ENCODE measurements around the gene MYO9B. TPM values are rescaled to one million over a fixed set of nuclear protein-coding genes. Genes with fewer than 3 reads are reported as not detected.

The MYO9B gene
- total and polyA plus RNA-seq, 2 of the 13 experiments (the other 11 are each of a cell fraction or from before 2014, with no cell fraction given), result 18.0 to 18.3 TPM

- TF ChIP-seq JDP2 (CRISPR knock-in tag; IDR thresholded peaks at IDR 0.05; ENCODE audit: borderline replicate concordance) (no peak), SOX5 (CRISPR knock-in tag; IDR thresholded peaks at IDR 0.05; ENCODE audit: borderline replicate concordance) (0 out of 2 replicates have a peak, but pooled peaks have one; percentile 27), ZNF264 (CRISPR knock-in tag; IDR thresholded peaks at IDR 0.05) (0 out of 2 replicates have a peak, but pooled peaks have one; percentile 30), ZNF850 (CRISPR knock-in tag; conservative IDR thresholded peaks at IDR 0.05) (peak; percentile 91; the same call in 1 of the 2 replicates), MAFG (CRISPR knock-in tag; IDR thresholded peaks at IDR 0.05) (no peak), ARID5B (CRISPR knock-in tag; IDR thresholded peaks at IDR 0.05) (peak; percentile 54; the same call in 1 of the 2 replicates), SOX6 (IDR thresholded peaks at IDR 0.05) (no peak), SOX6 (CRISPR knock-in tag; IDR thresholded peaks at IDR 0.05) (peak; percentile 49; the same call in 1 of the 2 replicates), NR2C2 (CRISPR knock-in tag; IDR thresholded peaks at IDR 0.05; ENCODE audit: borderline replicate concordance) (no peak), HNF4A (CRISPR knock-in tag; IDR thresholded peaks at IDR 0.05) (peak; percentile 75), SMC3 (IDR thresholded peaks at IDR 0.05; ENCODE audit: low read length) (peak; percentile 36; the same call in 1 of the 2 replicates), ARID4A (CRISPR knock-in tag; IDR thresholded peaks at IDR 0.05; ENCODE audit: borderline replicate concordance) (peak; percentile 45; the same call in 1 of the 2 replicates), ZMYM4 (CRISPR knock-in tag; IDR thresholded peaks at IDR 0.05) (peak; percentile 50), MXI1 (IDR thresholded peaks at IDR 0.05; ENCODE audit: borderline replicate concordance, low read depth, low read length) (no peak)
- TF ChIP-seq, protein P1, sequence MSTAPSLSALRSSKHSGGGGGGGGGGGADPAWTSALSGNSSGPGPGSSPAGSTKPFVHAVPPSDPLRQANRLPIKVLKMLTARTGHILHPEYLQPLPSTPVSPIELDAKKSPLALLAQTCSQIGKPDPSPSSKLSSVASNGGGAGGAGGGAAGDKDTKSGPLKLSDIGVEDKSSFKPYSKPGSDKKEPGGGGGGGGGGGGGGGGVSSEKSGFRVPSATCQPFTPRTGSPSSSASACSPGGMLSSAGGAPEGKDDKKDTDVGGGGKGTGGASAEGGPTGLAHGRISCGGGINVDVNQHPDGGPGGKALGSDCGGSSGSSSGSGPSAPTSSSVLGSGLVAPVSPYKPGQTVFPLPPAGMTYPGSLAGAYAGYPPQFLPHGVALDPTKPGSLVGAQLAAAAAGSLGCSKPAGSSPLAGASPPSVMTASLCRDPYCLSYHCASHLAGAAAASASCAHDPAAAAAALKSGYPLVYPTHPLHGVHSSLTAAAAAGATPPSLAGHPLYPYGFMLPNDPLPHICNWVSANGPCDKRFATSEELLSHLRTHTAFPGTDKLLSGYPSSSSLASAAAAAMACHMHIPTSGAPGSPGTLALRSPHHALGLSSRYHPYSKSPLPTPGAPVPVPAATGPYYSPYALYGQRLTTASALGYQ (CRISPR knock-in tag; IDR thresholded peaks at IDR 0.05), result no peak
- TF ChIP-seq, protein P2, sequence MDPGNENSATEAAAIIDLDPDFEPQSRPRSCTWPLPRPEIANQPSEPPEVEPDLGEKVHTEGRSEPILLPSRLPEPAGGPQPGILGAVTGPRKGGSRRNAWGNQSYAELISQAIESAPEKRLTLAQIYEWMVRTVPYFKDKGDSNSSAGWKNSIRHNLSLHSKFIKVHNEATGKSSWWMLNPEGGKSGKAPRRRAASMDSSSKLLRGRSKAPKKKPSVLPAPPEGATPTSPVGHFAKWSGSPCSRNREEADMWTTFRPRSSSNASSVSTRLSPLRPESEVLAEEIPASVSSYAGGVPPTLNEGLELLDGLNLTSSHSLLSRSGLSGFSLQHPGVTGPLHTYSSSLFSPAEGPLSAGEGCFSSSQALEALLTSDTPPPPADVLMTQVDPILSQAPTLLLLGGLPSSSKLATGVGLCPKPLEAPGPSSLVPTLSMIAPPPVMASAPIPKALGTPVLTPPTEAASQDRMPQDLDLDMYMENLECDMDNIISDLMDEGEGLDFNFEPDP (CRISPR knock-in tag; conservative IDR thresholded peaks at IDR 0.05), result no peak
Measured at GRCh38 chr19:17159466-17160393, 84.2 kb downstream of the MYO9B start (continued).
